HepG2 (cell line): ENCODE measurements around the gene CSNK1E. TPM values are rescaled to one million over a fixed set of nuclear protein-coding genes. Genes with fewer than 3 reads are reported as not detected.
A peak's percentile ranks its signal among the peaks of the same experiment; 100 is the strongest.

Experiments
- ATAC-seq: fragments of 200-7000 bp; cut with Tn5 transposase; 3 replicates; pipeline ENCODE4 v1.9.1; 2020; ENCODE audit warnings: mild to moderate bottlenecking, moderate library complexity
- BruUV-seq: library from RNA; stranded (reverse); fragments of 400-500 nt; replicated peaks from 2 replicates; lab custom pipeline; 2021; lab: Mats Ljungman, UMichigan
- CTCF ChIA-PET: fragments of 300-600 bp; formaldehyde crosslinking; extraction: SDS; loops from one replicate; lab custom pipeline; 2021; ENCODE audit warnings: low total read pairs, inconsistent platforms, low intra/inter-chr PET ratio; lab: Yijun Ruan, JAX
- POLR2A ChIA-PET: fragments of 350-600 bp; sonication (Branson Sonifier 250); formaldehyde crosslinking; loops from one replicate; lab custom pipeline; 2020; ENCODE audit warnings: antibody characterized with exemption, inconsistent platforms; lab: Yijun Ruan, JAX
- DNase-seq: peaks from one replicate; pipeline ENCODE4 v3.0.0-alpha.2; 2015; ENCODE audit warnings: low spot score
- FAIRE-seq: peaks from 3 replicates; lab custom pipeline; 2011; peaks lifted over from hg19 to GRCh38; lab: Jason Lieb, UNC
- H2AFZ ChIP-seq: one replicate; pipeline ENCODE4 v1.6.1; 2011; ENCODE audit warnings: low read length, inconsistent platforms
- H3K27ac ChIP-seq: fragments of 300-600 bp; 3 replicates; pipeline ENCODE4 v1.8.0; 2011; ENCODE audit warnings: mixed run types, mild to moderate bottlenecking, mixed read lengths, low read length, inconsistent platforms; ENCODE audit not compliant: insufficient read depth; ENCODE audit errors: extremely low read length
- H3K27me3 ChIP-seq, 2 experiments: fragments of 200-600 bp in 1 of 2; 2 replicates in 1 of 2; 3 replicates in 1 of 2; pipeline versions ENCODE4 v1.6.0 to v1.8.0; 2011; ENCODE audit warnings: low read length in 2 of 2, mild to moderate bottlenecking in 2 of 2, moderate library complexity in 2 of 2, inconsistent platforms in 1 of 2; ENCODE audit not compliant: insufficient read depth in 2 of 2, control insufficient read depth in 1 of 2
- H3K36me3 ChIP-seq, 2 experiments: fragments of 200-600 bp in 1 of 2; replicated peaks in 1 of 2; 2 replicates in 1 of 2; 3 replicates in 1 of 2; pipeline versions ENCODE4 v1.5.1 to v1.8.0; 2011; ENCODE audit warnings: low read length in 2 of 2, inconsistent platforms in 1 of 2; ENCODE audit not compliant: insufficient read depth in 2 of 2, control insufficient read depth in 1 of 2
- H3K4me1 ChIP-seq: 2 replicates; pipeline ENCODE4 v1.5.1; 2012; ENCODE audit warnings: low read length, inconsistent platforms; ENCODE audit not compliant: insufficient read depth
- H3K4me2 ChIP-seq: 2 replicates; pipeline ENCODE4 v1.6.0; 2011; ENCODE audit warnings: low read depth, low read length, inconsistent platforms
- H3K4me3 ChIP-seq, 3 experiments: fragments of 200-600 bp in 1 of 3; sonication (generic), shearing (Covaris generic) in 1 of 3; replicated peaks in 1 of 3; 2 replicates each; pipeline ENCODE4 v1.5.1; 2011 to 2016; ENCODE audit warnings: low read length in 3 of 3, inconsistent platforms in 2 of 3, low read depth in 2 of 3, mild to moderate bottlenecking in 2 of 3, control low read depth in 1 of 3, mixed read lengths in 1 of 3; ENCODE audit not compliant: insufficient read depth in 1 of 3
- H3K79me2 ChIP-seq: one replicate; pipeline ENCODE4 v1.6.1; 2011; ENCODE audit warnings: low read length, inconsistent platforms; ENCODE audit not compliant: insufficient read depth
- H3K9ac ChIP-seq: 2 replicates; pipeline ENCODE4 v1.6.0; 2011; ENCODE audit warnings: mild to moderate bottlenecking, low read depth, low read length, inconsistent platforms; ENCODE audit not compliant: insufficient read depth
- H3K9me3 ChIP-seq: 2 replicates; pipeline ENCODE4 v1.5.1; 2012; ENCODE audit warnings: mild to moderate bottlenecking, low read length
- H4K20me1 ChIP-seq: 2 replicates; pipeline ENCODE4 v1.6.0; 2011; ENCODE audit warnings: inconsistent platforms, mild to moderate bottlenecking, low read length, moderate library complexity; ENCODE audit not compliant: insufficient read depth
- GMEB2 ChIP-seq: IDR thresholded peaks from 2 replicates; pipeline ENCODE4 v1.6.1; 2016; ENCODE audit warnings: missing biosample characterization, missing genetic modification reagents, low read depth
- RELA ChIP-seq: sonication (generic); formaldehyde crosslinking; IDR thresholded peaks from 2 replicates; pipeline ENCODE4 v1.4.0; 2020; ENCODE audit warnings: missing genetic modification reagents
- RNF2 ChIP-seq: fragments of 450-650 bp; conservative IDR thresholded peaks from 2 replicates; pipeline ENCODE4 v1.6.1; 2016; ENCODE audit warnings: low read depth
- SNAI1 ChIP-seq: sonication (generic); formaldehyde crosslinking; IDR thresholded peaks from 2 replicates; pipeline ENCODE4 v1.5.0; 2020; ENCODE audit warnings: mild to moderate bottlenecking, missing genetic modification reagents, borderline replicate concordance
- ZBTB14 ChIP-seq: sonication (generic); formaldehyde crosslinking; IDR thresholded peaks from 2 replicates; pipeline ENCODE4 v1.4.0; 2020; ENCODE audit warnings: missing genetic modification reagents
- WGBS: methylation state at CpG from one replicate; pipeline ENCODE4 v1.1.6; 2017; ENCODE audit warnings: low lambda C conversion rate; 5-methylcytosine and 5-hydroxymethylcytosine counted together
- in situ Hi-C: cut with HindIII; loops from 2 replicates; pipeline ENCODE4 v1.10.0; 2017; ENCODE audit warnings: low pct_unique_long_range_greater_than_20kb; ENCODE audit not compliant: extremely low pct_ligation_motif_present
- intact Hi-C: fragments of 100-400 bp; cut with micrococcal nuclease; formaldehyde crosslinking; loops from one replicate; pipeline ENCODE4 v1.10.0; 2022; ENCODE audit not compliant: unreplicated experiment
- polyA plus RNA-seq, 8 experiments: library from polyadenylated mRNA; depleted of rRNA in 3 of 8; stranded (reverse) in 7 of 8; unstranded in 1 of 8; fragments of >200 nt; fragmentation: Illumina TruSeq in 4 of 8; extraction: Trizol in 4 of 8; gene quantifications; 2 replicates each; pipeline versions ENCODE4 v1.2.1 to v1.2.3, GENCODE V29; 2011 to 2016; ENCODE audit warnings: low read depth in 4 of 8, missing spikeins in 1 of 8, mixed read lengths in 1 of 8; ENCODE audit not compliant: insufficient read depth in 1 of 8
- total RNA-seq, 5 experiments: library from RNA; depleted of rRNA; stranded (reverse); fragments of >200 nt; fragmentation: Illumina TruSeq; extraction: Trizol; gene quantifications; 2 replicates each; pipeline ENCODE4 v1.2.3, GENCODE V29; 2016; ENCODE audit warnings: low read depth in 1 of 5

The CSNK1E gene
- total and polyA plus RNA-seq, 2 of the 13 experiments (the other 11 are each of a cell fraction or from before 2014, with no cell fraction given) = 34.7 to 129 TPM

- no peak for TF ChIP-seq ZBTB14
Observed at GRCh38 chr22:38338772-38339379, 21.6 kb upstream of the CSNK1E start (continued).

GRCh38 chr22:38336699-38337098 lies 19.5 kb upstream of the CSNK1E start:
- intact Hi-C loops = no loop called here
- peaks cover 38% of the 10 kb centered on the region for H3K4me1 ChIP-seq
- peak overlapping the region; percentile 50 to 68 (median 52) for H3K4me3 ChIP-seq
- H2AFZ ChIP-seq = no peak overlapping the region
- no peaks in the 10 kb centered on the region for H3K36me3 ChIP-seq
- H3K27me3 ChIP-seq = peaks cover 0 to 13% of the 10 kb centered on the region in 2 experiments; a peak in 1 of 5 replicates
- no TSS peak for BruUV-seq
- TF ChIP-seq SNAI1 (CRISPR knock-in tag) (no peak), GMEB2 (CRISPR knock-in tag) (no peak), RELA (CRISPR knock-in tag) (no peak), RNF2 (no peak)
- TF ChIP-seq, all 625 proteins: peak for 0
- ATAC-seq (no peak), FAIRE-seq (no peak), DNase-seq (no peak)
- H3K9ac ChIP-seq = no peak overlapping the region
- H3K4me2 ChIP-seq = peak overlapping the region; percentile 81
- ChIA-PET CTCF (no interaction called here), POLR2A (no interaction called here)
- 2% methylated on average over 9 of the region's 9 CpGs for WGBS
- H4K20me1 ChIP-seq = no peaks in the 10 kb centered on the region
- in situ Hi-C loops = no loop called here
- no peaks in the 10 kb centered on the region for H3K79me2 ChIP-seq
- H3K27ac ChIP-seq = no peak overlapping the region
- H3K9me3 ChIP-seq = no peaks in the 10 kb centered on the region
